ENCODE data around the gene WWTR1. TPM values are rescaled to one million over a fixed set of nuclear protein-coding genes. Genes with fewer than 3 reads are reported as not detected.

WWTR1 gene
- total RNA-seq, 1 donor from 2014 or later = 42.1 TPM

DNA sequence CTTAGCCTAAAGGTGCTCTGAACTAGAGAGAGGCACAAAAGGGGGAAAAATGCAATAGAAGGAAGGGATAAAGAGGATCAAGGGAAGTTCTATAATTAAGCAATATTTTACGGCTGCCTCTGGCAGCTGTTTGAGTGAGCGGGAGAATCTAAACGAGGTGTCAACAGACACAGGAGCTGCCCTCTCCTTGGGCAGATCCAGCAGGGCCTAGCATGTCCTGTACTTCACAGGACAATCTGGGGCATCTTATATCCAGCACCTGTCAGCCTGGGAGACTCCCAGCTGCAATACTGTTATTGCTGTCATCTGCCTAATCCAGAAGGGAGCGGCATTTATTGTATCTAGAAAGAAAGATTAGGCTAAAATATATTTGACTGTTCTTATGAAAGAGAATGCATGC, 68.9 kb downstream of the WWTR1 start:
- Histone ChIP-seq H3K4me3 (ENCODE audit: low read depth, low read length) (no peak overlapping the region), H3K36me3 (ENCODE audit: control insufficient read depth, insufficient read depth, low read length) (no peaks in the 10 kb centered on the region), H3K27me3 (ENCODE audit: control insufficient read depth, insufficient read depth, low read length) (no peaks in the 10 kb centered on the region)
- TF ChIP-seq, protein P1, sequence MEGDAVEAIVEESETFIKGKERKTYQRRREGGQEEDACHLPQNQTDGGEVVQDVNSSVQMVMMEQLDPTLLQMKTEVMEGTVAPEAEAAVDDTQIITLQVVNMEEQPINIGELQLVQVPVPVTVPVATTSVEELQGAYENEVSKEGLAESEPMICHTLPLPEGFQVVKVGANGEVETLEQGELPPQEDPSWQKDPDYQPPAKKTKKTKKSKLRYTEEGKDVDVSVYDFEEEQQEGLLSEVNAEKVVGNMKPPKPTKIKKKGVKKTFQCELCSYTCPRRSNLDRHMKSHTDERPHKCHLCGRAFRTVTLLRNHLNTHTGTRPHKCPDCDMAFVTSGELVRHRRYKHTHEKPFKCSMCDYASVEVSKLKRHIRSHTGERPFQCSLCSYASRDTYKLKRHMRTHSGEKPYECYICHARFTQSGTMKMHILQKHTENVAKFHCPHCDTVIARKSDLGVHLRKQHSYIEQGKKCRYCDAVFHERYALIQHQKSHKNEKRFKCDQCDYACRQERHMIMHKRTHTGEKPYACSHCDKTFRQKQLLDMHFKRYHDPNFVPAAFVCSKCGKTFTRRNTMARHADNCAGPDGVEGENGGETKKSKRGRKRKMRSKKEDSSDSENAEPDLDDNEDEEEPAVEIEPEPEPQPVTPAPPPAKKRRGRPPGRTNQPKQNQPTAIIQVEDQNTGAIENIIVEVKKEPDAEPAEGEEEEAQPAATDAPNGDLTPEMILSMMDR (IDR thresholded peaks at IDR 0.05; ENCODE audit: insufficient read depth, low read length, poor library complexity, severe bottlenecking) = no peak
- no peak for DNase-seq (ENCODE audit: low read depth)

DNA sequence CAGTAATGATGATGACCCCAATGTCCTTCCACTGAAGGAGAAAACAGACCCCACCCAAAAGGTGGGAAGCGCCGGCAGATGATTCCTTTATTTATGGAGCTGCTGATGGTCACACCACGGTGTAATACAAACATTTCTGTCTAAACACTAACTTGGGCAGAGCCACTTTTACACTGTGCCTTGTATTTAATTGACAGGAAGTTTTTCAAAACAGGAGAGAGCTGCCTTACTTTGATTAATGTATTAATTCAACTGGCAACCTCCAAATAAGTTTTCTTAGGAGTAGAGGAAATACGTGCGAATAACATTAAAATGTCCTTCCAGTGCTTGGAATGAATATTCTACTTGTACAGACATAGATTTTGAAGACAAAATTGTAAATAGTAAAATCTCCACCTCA, 70.4 kb downstream of the WWTR1 start:
- H3K27me3 ChIP-seq (ENCODE audit: control insufficient read depth, insufficient read depth, low read length) = no peaks in the 10 kb centered on the region
- no peak for DNase-seq (ENCODE audit: low read depth)
- no peak overlapping the region for H3K4me3 ChIP-seq (ENCODE audit: low read depth, low read length)
- TF ChIP-seq, protein P1 (IDR thresholded peaks at IDR 0.05; ENCODE audit: insufficient read depth, low read length, poor library complexity, severe bottlenecking) = no peak
- no peaks in the 10 kb centered on the region for H3K36me3 ChIP-seq (ENCODE audit: control insufficient read depth, insufficient read depth, low read length)

DNA sequence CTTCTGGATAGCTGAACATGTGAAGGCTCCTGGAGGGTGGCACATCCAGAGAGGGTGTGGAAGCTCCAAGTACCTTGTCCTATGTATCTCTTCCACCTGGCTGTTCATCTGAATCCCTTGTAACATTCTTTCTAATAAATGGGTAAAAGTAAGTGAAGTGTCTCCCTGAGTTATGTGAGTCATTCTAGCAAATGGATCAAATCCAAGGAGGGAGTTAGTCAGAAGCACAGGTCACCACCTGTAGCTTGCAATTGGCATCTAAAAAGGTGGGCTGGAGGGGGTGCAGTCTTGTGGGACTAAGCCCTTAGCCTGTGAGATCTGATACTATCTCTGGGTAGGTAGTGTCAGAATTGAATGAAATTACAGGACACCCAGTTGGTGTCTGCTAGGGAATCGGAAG, 71.0 kb downstream of the WWTR1 start:
- Histone ChIP-seq H3K36me3 (ENCODE audit: control insufficient read depth, insufficient read depth, low read length) (no peaks in the 10 kb centered on the region), H3K4me3 (ENCODE audit: low read depth, low read length) (no peak overlapping the region), H3K27me3 (ENCODE audit: control insufficient read depth, insufficient read depth, low read length) (no peaks in the 10 kb centered on the region)
- peak; percentile 81 for DNase-seq (ENCODE audit: low read depth)
- TF ChIP-seq, protein P1 (IDR thresholded peaks at IDR 0.05; ENCODE audit: insufficient read depth, low read length, poor library complexity, severe bottlenecking) = no peak

DNA sequence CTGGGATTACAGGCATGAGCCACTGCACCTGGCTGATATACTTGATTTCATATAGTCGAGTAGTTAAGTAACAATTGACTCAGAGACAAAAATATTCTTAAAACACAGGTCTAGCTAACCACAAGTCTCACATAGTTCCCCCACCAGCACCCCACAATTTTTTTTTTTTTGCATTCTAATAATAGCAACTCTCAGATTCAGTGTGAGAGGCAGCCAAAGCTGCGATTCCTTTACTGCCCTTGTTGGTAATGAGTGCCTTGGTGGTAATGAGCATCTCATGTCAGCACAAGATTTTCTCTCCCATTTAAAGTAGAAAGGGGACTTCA, 72.5 kb downstream of the WWTR1 start:
- H3K4me3 ChIP-seq (ENCODE audit: low read depth, low read length) = no peak overlapping the region
- no peaks in the 10 kb centered on the region for H3K27me3 ChIP-seq (ENCODE audit: control insufficient read depth, insufficient read depth, low read length)
- H3K36me3 ChIP-seq (ENCODE audit: control insufficient read depth, insufficient read depth, low read length) = no peaks in the 10 kb centered on the region
- DNase-seq (ENCODE audit: low read depth) = no peak
- TF ChIP-seq, protein P1 (IDR thresholded peaks at IDR 0.05; ENCODE audit: insufficient read depth, low read length, poor library complexity, severe bottlenecking) = no peak

DNA sequence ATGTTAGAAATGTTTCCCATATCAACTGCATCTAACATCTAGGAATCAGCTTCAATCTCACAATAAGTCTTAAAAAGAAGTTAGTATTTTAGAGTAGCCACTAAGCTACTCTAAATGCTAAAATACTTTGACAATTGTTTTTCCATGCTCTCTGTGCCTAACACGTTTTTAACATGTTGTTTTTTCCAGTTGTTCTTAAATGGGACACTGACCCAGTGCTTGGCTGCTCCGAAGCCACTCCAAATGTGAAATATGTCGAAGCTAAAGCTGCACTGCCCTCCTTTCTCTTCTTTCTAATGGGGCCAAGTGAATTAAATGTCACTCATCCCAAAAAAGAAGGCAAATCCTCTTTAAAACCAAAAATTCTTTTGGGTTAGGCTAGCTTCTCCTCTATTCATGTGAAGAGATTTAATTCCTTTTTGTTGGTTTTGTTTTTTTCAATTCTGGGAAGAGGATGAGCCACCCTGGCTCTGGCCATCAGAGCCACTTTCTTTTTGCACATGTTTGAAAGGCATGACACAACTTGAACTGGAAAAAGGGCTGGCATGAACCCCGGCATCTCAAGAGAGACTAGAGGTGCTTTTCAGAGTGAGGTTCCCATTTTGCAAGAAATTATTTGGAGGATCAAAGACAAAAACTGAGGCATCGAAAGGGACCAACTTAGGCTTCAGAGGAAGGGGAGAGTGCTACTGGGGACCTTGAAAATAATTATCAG, 73.7 kb downstream of the WWTR1 start:
- TF ChIP-seq, protein P1 (IDR thresholded peaks at IDR 0.05; ENCODE audit: insufficient read depth, low read length, poor library complexity, severe bottlenecking) = no peak
- DNase-seq (ENCODE audit: low read depth) = no peak
- H3K4me3 ChIP-seq (ENCODE audit: low read depth, low read length) = no peak overlapping the region

DNA sequence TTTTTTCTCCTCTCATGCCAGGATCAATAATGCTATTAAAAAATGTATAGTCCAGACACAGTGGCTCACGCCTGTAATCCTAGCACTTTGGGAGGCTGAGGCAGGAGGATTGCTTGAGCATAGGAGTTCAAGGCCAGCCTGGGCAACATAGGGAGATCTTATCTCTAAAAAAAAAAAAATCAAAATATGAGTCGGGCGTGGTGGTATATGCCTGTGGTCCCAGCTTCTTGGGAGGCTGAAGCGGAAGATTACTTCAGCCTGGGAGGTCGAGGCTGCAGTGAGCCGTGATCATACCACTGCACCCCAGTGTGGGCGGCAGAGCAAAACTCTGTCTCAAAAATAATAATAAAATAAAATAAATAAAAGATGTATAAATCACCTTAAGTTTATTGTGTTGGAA, 75.4 kb downstream of the WWTR1 start:
- Histone ChIP-seq H3K27me3 (ENCODE audit: control insufficient read depth, insufficient read depth, low read length) (no peaks in the 10 kb centered on the region), H3K4me3 (ENCODE audit: low read depth, low read length) (no peak overlapping the region), H3K36me3 (ENCODE audit: control insufficient read depth, insufficient read depth, low read length) (no peaks in the 10 kb centered on the region)
- no peak for DNase-seq (ENCODE audit: low read depth)
- TF ChIP-seq, protein P1 (IDR thresholded peaks at IDR 0.05; ENCODE audit: insufficient read depth, low read length, poor library complexity, severe bottlenecking) = no peak

More for the DNA sequence above, 73.7 kb downstream of the WWTR1 start:
- H3K36me3 ChIP-seq (ENCODE audit: control insufficient read depth, insufficient read depth, low read length) = no peaks in the 10 kb centered on the region
- H3K27me3 ChIP-seq (ENCODE audit: control insufficient read depth, insufficient read depth, low read length) = no peaks in the 10 kb centered on the region
